Activated CD8-positive, alpha-beta memory T cell treated with anti-CD3 and anti-CD28 coated beads for 48 hours (primary cell): Measurements from ENCODE around the gene GRIA2.
"Not testable (repeated sequence)": the region's sequence is repeated elsewhere in the genome, so short reads cannot be mapped to it uniquely, and the experiment has no call there.

Experiments
- DNase-seq, 3 experiments: peaks; one replicate each; pipeline ENCODE4 v3.0.0-alpha.2; 2020; ENCODE audit warnings: low read depth in 2 of 3, low spot score in 2 of 3

GRIA2 gene

GRCh38 chr4:157220371-157220881, at the start of gene GRIA2:
Gene GRIA2 (plus strand): TSS chr4:157220728. CDS start chr4:157221043, 315 bp downstream.
- no peak for DNase-seq

- no peak for DNase-seq
Measured at GRCh38 chr4:157172011-157172410, 48.5 kb upstream of the GRIA2 start.

- not testable (repeated sequence) for DNase-seq
Measured at GRCh38 chr4:157180268-157180667, 40.3 kb upstream of the GRIA2 start.

GRCh38 chr4:157184300-157184699, 36.2 kb upstream of the GRIA2 start:
- DNase-seq = no peak

GRCh38 chr4:157185363-157185762, 35.2 kb upstream of the GRIA2 start:
- no peak for DNase-seq

GRCh38 chr4:157195374-157195773, 25.2 kb upstream of the GRIA2 start:
- no peak for DNase-seq

GRCh38 chr4:157196046-157196445, 24.5 kb upstream of the GRIA2 start:
- no peak for DNase-seq

- no peak for DNase-seq
Measured at GRCh38 chr4:157204634-157205244, 15.8 kb upstream of the GRIA2 start.

- no peak for DNase-seq
Measured at GRCh38 chr4:157217708-157218107, 2.8 kb upstream of the GRIA2 start.

GRCh38 chr4:157219711-157220370, 687 bp upstream of the GRIA2 start:
- no peak for DNase-seq

- DNase-seq = no peak
Measured at GRCh38 chr4:157221426-157221894, 932 bp downstream of the GRIA2 start.

- DNase-seq = no peak
Measured at GRCh38 chr4:157221895-157222770, 1.6 kb downstream of the GRIA2 start.

GRCh38 chr4:157222771-157223160, 2.2 kb downstream of the GRIA2 start:
- no peak for DNase-seq

- DNase-seq = no peak
Measured at GRCh38 chr4:157223456-157223855, 2.9 kb downstream of the GRIA2 start.

GRCh38 chr4:157225096-157225495, 4.6 kb downstream of the GRIA2 start:
- DNase-seq = no peak

- no peak for DNase-seq
Measured at GRCh38 chr4:157226035-157226434, 5.5 kb downstream of the GRIA2 start.

GRCh38 chr4:157226601-157227000, 6.1 kb downstream of the GRIA2 start:
- no peak for DNase-seq

GRCh38 chr4:157231525-157231924, 11.0 kb downstream of the GRIA2 start:
- no peak for DNase-seq

- no peak for DNase-seq
Measured at GRCh38 chr4:157242871-157243270, 22.3 kb downstream of the GRIA2 start.

GRCh38 chr4:157244348-157244747, 23.8 kb downstream of the GRIA2 start:
- no peak for DNase-seq

- no peak for DNase-seq
Measured at GRCh38 chr4:157245351-157245750, 24.8 kb downstream of the GRIA2 start.

- DNase-seq = no peak
Measured at GRCh38 chr4:157246964-157247363, 26.4 kb downstream of the GRIA2 start.
